ENCODE data around the gene EDAR.

EDAR gene

GRCh38 chr2:108853421-108853820 is 135.6 kb downstream of the EDAR start:
- H3K27me3 ChIP-seq (replicated peaks; ENCODE audit: control insufficient read depth, insufficient read depth, low read length), result no peaks in the 10 kb centered on the region
- DNase-seq (ENCODE audit: extremely low read depth, insufficient read length), result no peak
- H3K36me3 ChIP-seq (ENCODE audit: control insufficient read depth, insufficient read depth, low read length), result peaks cover 2% of the 10 kb centered on the region
- TF ChIP-seq CTCF (IDR thresholded peaks at IDR 0.05; ENCODE audit: insufficient read depth, low read length, poor library complexity, severe bottlenecking), result no peak
- H3K4me3 ChIP-seq (replicated peaks; ENCODE audit: low read depth, low read length), result no peak overlapping the region

GRCh38 chr2:108852375-108852774 is 136.6 kb downstream of the EDAR start:
- Histone ChIP-seq H3K36me3 (ENCODE audit: control insufficient read depth, insufficient read depth, low read length) (peaks cover 2% of the 10 kb centered on the region), H3K27me3 (replicated peaks; ENCODE audit: control insufficient read depth, insufficient read depth, low read length) (no peaks in the 10 kb centered on the region), H3K4me3 (replicated peaks; ENCODE audit: low read depth, low read length) (no peak overlapping the region)
- TF ChIP-seq CTCF (IDR thresholded peaks at IDR 0.05; ENCODE audit: insufficient read depth, low read length, poor library complexity, severe bottlenecking), result no peak
- DNase-seq (ENCODE audit: extremely low read depth, insufficient read length), result no peak

- no peak overlapping the region for H3K4me3 ChIP-seq (replicated peaks; ENCODE audit: low read depth, low read length)
- peaks cover 2% of the 10 kb centered on the region for H3K36me3 ChIP-seq (ENCODE audit: control insufficient read depth, insufficient read depth, low read length)
- TF ChIP-seq CTCF (IDR thresholded peaks at IDR 0.05; ENCODE audit: insufficient read depth, low read length, poor library complexity, severe bottlenecking), result no peak
- no peak for DNase-seq (ENCODE audit: extremely low read depth, insufficient read length)
- no peaks in the 10 kb centered on the region for H3K27me3 ChIP-seq (replicated peaks; ENCODE audit: control insufficient read depth, insufficient read depth, low read length)
Measured at GRCh38 chr2:108847000-108847399, 142.0 kb downstream of the EDAR start.

GRCh38 chr2:108845923-108846322 is 143.1 kb downstream of the EDAR start:
- no peak overlapping the region for H3K4me3 ChIP-seq (replicated peaks; ENCODE audit: low read depth, low read length)
- H3K27me3 ChIP-seq (replicated peaks; ENCODE audit: control insufficient read depth, insufficient read depth, low read length), result no peaks in the 10 kb centered on the region
- DNase-seq (ENCODE audit: extremely low read depth, insufficient read length), result no peak
- peaks cover 2% of the 10 kb centered on the region for H3K36me3 ChIP-seq (ENCODE audit: control insufficient read depth, insufficient read depth, low read length)
- TF ChIP-seq CTCF (IDR thresholded peaks at IDR 0.05; ENCODE audit: insufficient read depth, low read length, poor library complexity, severe bottlenecking), result no peak

Measured in GM06990 (cell line).